B cell (primary cell): ENCODE measurements around the gene BTG2. TPM values are rescaled to one million over a fixed set of nuclear protein-coding genes. Genes with fewer than 3 reads are reported as not detected.

Experiments used
- ATAC-seq: fragments of 200-7000 bp; cut with Tn5 transposase; one replicate; pipeline ENCODE4 v1.10.0; 2021; ENCODE audit warnings: low read depth, mild to moderate bottlenecking, moderate number of reproducible peaks, moderate library complexity
- CTCF ChIA-PET: fragments of 350-600 bp; sonication (Branson Sonifier 250); formaldehyde crosslinking; loops from one replicate; lab custom pipeline; 2021; ENCODE audit warnings: antibody characterized with exemption, inconsistent platforms; lab: Charles Lee
- POLR2A ChIA-PET: fragments of 350-600 bp; sonication (Branson Sonifier 250); formaldehyde crosslinking; loops from one replicate; lab custom pipeline; 2021; ENCODE audit warnings: antibody characterized with exemption; lab: Charles Lee
- DNase-seq: peaks from one replicate; pipeline ENCODE4 v3.0.0; 2013
- H2AFZ ChIP-seq: 2 replicates; pipeline ENCODE4 v1.6.1; 2012; ENCODE audit warnings: mild to moderate bottlenecking, low read depth, low read length; ENCODE audit not compliant: insufficient read depth, poor library complexity, severe bottlenecking
- H3K27ac ChIP-seq, 2 donors: 1 replicate in 1 of 2; 2 replicates in 1 of 2; pipeline ENCODE4 v1.5.1; 2012 to 2013; ENCODE audit warnings: low read length in 2 of 2, mild to moderate bottlenecking in 2 of 2, moderate library complexity in 1 of 2
- H3K27me3 ChIP-seq, 4 experiments: fragments of 200-600 bp in 1 of 4; sonication (generic) in 1 of 4; replicated peaks in 1 of 4; 1 replicate in 2 of 4; 2 replicates in 2 of 4; pipeline versions ENCODE4 v1.6.1 to v1.7.0; 2013 to 2016; ENCODE audit warnings: low read length in 3 of 4, mild to moderate bottlenecking in 2 of 4, mixed read lengths in 1 of 4, moderate library complexity in 1 of 4; ENCODE audit not compliant: insufficient read depth in 4 of 4, control insufficient read depth in 3 of 4; ENCODE audit errors: control extremely low read depth in 1 of 4
- H3K36me3 ChIP-seq, 2 experiments: replicated peaks in 1 of 2; 1 replicate in 1 of 2; 2 replicates in 1 of 2; pipeline versions ENCODE4 v1.6.1 to v1.7.1; 2013; ENCODE audit warnings: low read length in 1 of 2; ENCODE audit not compliant: insufficient read depth in 2 of 2, control insufficient read depth in 1 of 2; ENCODE audit errors: control extremely low read depth in 1 of 2, extremely low read depth in 1 of 2
- H3K4me1 ChIP-seq, 2 donors: fragments of 200-600 bp in 1 of 2; sonication (generic) in 1 of 2; 1 replicate in 1 of 2; 2 replicates in 1 of 2; pipeline versions ENCODE4 v1.5.1 to v1.6.1; 2013 to 2017; ENCODE audit warnings: low read length in 2 of 2; ENCODE audit not compliant: control insufficient read depth in 2 of 2, insufficient read depth in 2 of 2
- H3K4me2 ChIP-seq: replicated peaks from 2 replicates; pipeline ENCODE3; 2012; ENCODE audit warnings: mild to moderate bottlenecking, low read depth, low read length; ENCODE audit not compliant: poor library complexity, severe bottlenecking
- H3K4me3 ChIP-seq, 5 experiments: fragments of 200-600 bp in 1 of 5; sonication (generic) in 1 of 5; 1 replicate in 3 of 5; 2 replicates in 2 of 5; pipeline versions ENCODE4 v1.5.1 to v1.7.0; 2011 to 2016; ENCODE audit warnings: low read length in 4 of 5, mild to moderate bottlenecking in 4 of 5, low read depth in 2 of 5, control low read depth in 1 of 5, moderate library complexity in 1 of 5; ENCODE audit not compliant: insufficient read depth in 1 of 5; ENCODE audit errors: control extremely low read depth in 1 of 5, extremely low read depth in 1 of 5
- H3K79me2 ChIP-seq: fragments of 200-600 bp; sonication (generic); one replicate; pipeline ENCODE4 v1.6.0; 2016; ENCODE audit warnings: low read length; ENCODE audit not compliant: control insufficient read depth, insufficient read depth
- H3K9ac ChIP-seq: fragments of 200-600 bp; sonication (generic); 2 replicates; pipeline ENCODE4 v1.6.1; 2017; ENCODE audit warnings: mild to moderate bottlenecking, low read length, moderate library complexity
- H3K9me3 ChIP-seq, 3 donors: one replicate each; pipeline versions ENCODE4 v1.6.1 to v1.7.1; 2013; ENCODE audit warnings: low read length in 2 of 3; ENCODE audit not compliant: control insufficient read depth in 2 of 3, insufficient read depth in 1 of 3; ENCODE audit errors: control extremely low read depth in 1 of 3
- H4K20me1 ChIP-seq: 2 replicates; pipeline ENCODE4 v1.6.0; 2012; ENCODE audit warnings: mild to moderate bottlenecking, low read length; ENCODE audit not compliant: insufficient read depth, control insufficient read depth, poor library complexity, severe bottlenecking
- H3K27ac Mint-ChIP-seq: one replicate; pipeline ENCODE4 v1.8.0; 2021; ENCODE audit warnings: mixed read lengths
- H3K27me3 Mint-ChIP-seq: one replicate; pipeline ENCODE4 v1.8.0; 2021; ENCODE audit warnings: mixed read lengths
- H3K4me1 Mint-ChIP-seq: one replicate; pipeline ENCODE4 v1.8.0; 2021; ENCODE audit warnings: mixed read lengths
- H3K4me3 Mint-ChIP-seq: one replicate; pipeline ENCODE4 v1.8.0; 2021; ENCODE audit warnings: mixed read lengths
- H3K9me3 Mint-ChIP-seq: one replicate; pipeline ENCODE4 v1.8.0; 2022; ENCODE audit warnings: mixed read lengths; ENCODE audit not compliant: insufficient read depth
- CTCF ChIP-seq: fragments of 200-600 bp; IDR thresholded peaks from one replicate; pipeline ENCODE4 v1.8.0; 2022; ENCODE audit warnings: antibody characterized with exemption, mild to moderate bottlenecking
- EZH2 ChIP-seq: IDR thresholded peaks from 2 replicates; pipeline ENCODE4 v1.6.1; 2012; ENCODE audit warnings: borderline replicate concordance, low read depth, mild to moderate bottlenecking, moderate library complexity, low read length; ENCODE audit not compliant: insufficient read depth, poor library complexity, severe bottlenecking
- WGBS: methylation state at CpG from one replicate; pipeline ENCODE4 v1.1.5; 2013; ENCODE audit warnings: missing lambda C conversion rate; ENCODE audit not compliant: insufficient coverage; 5-methylcytosine and 5-hydroxymethylcytosine counted together
- intact Hi-C: fragments of 100-400 bp; cut with micrococcal nuclease; formaldehyde crosslinking; loops from one replicate; pipeline ENCODE4 v1.10.0; 2022
- polyA plus RNA-seq: library from polyadenylated mRNA; depleted of rRNA; stranded (reverse); fragments of >200 nt; gene quantifications from 2 replicates; pipeline ENCODE4 v1.2.3, GENCODE V29; 2012
- total RNA-seq, 2 donors: library from RNA; stranded (reverse); fragments of 120-200 nt in 1 of 2; gene quantifications; 1 replicate in 1 of 2; 2 replicates in 1 of 2; pipeline versions ENCODE4 v1.2.3 to v1.2.4, GENCODE V29; 2013 to 2022

BTG2 gene
- total and polyA plus RNA-seq, 2 donors (not counting 1 experiment from before 2014, with no cell fraction given), result 508 to 778 TPM

- Mint-ChIP-seq H3K9me3 (no peaks in the 10 kb centered on the region), H3K27ac (no peak overlapping the region), H3K4me1 (peaks cover 64% of the 10 kb centered on the region), H3K4me3 (no peak overlapping the region), H3K27me3 (no peaks in the 10 kb centered on the region)
- no peaks in the 10 kb centered on the region for H3K36me3 ChIP-seq
- H3K27ac ChIP-seq, result no peak overlapping the region
- H3K9ac ChIP-seq, result no peak overlapping the region
- CTCF ChIA-PET, result interaction anchor here (0.8 to 37.7 kb wide), 8 partner anchors 19 to 235 kb away, joined by 3 to 1776 read pairs (median 128); partner anchors contain the start of genes BTG2, FMOD and OPTC
- H3K79me2 ChIP-seq, result peaks cover 66% of the 10 kb centered on the region
- DNase-seq, result peak; percentile 25
- POLR2A ChIA-PET, result interaction anchor here (0.6 to 16.0 kb wide), 5 partner anchors 16 to 1128 kb away, joined by 3 to 307 read pairs (median 178); partner anchors contain the start of gene BTG2
- no peaks in the 10 kb centered on the region for H4K20me1 ChIP-seq
- H3K9me3 ChIP-seq, result no peaks in the 10 kb centered on the region
- intact Hi-C loops, result loop anchor here (2.0 kb wide), 1 partner anchor 109 kb away; no protein-coding TSS in a partner anchor
- ATAC-seq, result no peak
- no peak overlapping the region for H3K4me3 ChIP-seq
- no peak overlapping the region for H2AFZ ChIP-seq
- WGBS, result 95% methylated on average over 3 of the region's 6 CpGs
- peaks cover 63 to 73% of the 10 kb centered on the region in 2 donors for H3K4me1 ChIP-seq
- no peak for TF ChIP-seq CTCF
- no peak for TF ChIP-seq EZH2
- no peaks in the 10 kb centered on the region for H3K27me3 ChIP-seq
- H3K4me2 ChIP-seq, result peak overlapping the region; percentile 97
Observed at GRCh38 chr1:203271962-203272632, 33.2 kb upstream of the BTG2 start.
